Esophagus muscularis mucosa (tissue), 3 donors: ENCODE results near the gene TMEM14A.

Experiments
- EP300 ChIP-seq: sonication (generic); formaldehyde crosslinking; IDR thresholded peaks from one replicate; pipeline ENCODE4 v1.6.1; 2017; ENCODE audit warnings: antibody characterized with exemption
- TF ChIP-seq, protein P1 (sequence below), 3 experiments: fragments of 200-600 bp in 2 of 3; fragments of 450-650 bp in 1 of 3; sonication (generic) in 2 of 3; IDR thresholded peaks; one replicate each; pipeline ENCODE4 v1.5.1; 2017 to 2019; ENCODE audit warnings: antibody characterized with exemption in 3 of 3, mild to moderate bottlenecking in 2 of 3, moderate library complexity in 1 of 3

DNA sequence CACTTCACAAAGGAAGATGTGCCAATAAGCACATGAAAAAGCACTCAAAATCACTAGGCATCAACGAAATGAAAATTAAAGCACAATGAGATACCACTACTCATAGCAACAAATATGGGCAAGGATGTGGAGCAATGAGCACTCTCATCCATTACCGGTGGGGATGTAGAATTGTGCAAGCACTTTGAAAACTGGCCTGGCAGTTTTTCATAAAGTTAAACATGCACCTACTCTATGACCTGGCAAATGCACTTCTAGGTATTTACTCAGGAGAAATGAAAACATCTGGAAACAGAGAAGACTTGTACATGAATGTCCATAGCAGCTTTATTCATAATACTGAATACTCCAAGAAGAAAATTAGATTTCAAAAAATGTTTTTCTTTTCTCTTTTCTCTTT lies 34.1 kb upstream of the TMEM14A start:
- TF ChIP-seq, protein P1, sequence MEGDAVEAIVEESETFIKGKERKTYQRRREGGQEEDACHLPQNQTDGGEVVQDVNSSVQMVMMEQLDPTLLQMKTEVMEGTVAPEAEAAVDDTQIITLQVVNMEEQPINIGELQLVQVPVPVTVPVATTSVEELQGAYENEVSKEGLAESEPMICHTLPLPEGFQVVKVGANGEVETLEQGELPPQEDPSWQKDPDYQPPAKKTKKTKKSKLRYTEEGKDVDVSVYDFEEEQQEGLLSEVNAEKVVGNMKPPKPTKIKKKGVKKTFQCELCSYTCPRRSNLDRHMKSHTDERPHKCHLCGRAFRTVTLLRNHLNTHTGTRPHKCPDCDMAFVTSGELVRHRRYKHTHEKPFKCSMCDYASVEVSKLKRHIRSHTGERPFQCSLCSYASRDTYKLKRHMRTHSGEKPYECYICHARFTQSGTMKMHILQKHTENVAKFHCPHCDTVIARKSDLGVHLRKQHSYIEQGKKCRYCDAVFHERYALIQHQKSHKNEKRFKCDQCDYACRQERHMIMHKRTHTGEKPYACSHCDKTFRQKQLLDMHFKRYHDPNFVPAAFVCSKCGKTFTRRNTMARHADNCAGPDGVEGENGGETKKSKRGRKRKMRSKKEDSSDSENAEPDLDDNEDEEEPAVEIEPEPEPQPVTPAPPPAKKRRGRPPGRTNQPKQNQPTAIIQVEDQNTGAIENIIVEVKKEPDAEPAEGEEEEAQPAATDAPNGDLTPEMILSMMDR (IDR thresholded peaks at IDR 0.05) = no peak
- TF ChIP-seq EP300 = no peak
